GM12878 (cell line): ENCODE data around the gene SLC35A1. TPM values are rescaled to one million over a fixed set of nuclear protein-coding genes. Genes with fewer than 3 reads are reported as not detected.

Source experiments
- ATAC-seq: fragments of 200-7000 bp; cut with Tn5 transposase; 3 replicates; pipeline ENCODE4 v1.9.1; 2020; ENCODE audit warnings: mild to moderate bottlenecking, moderate library complexity
- BruUV-seq: library from RNA; stranded (reverse); fragments of 400-500 nt; replicated peaks from 2 replicates; lab custom pipeline; 2021; lab: Mats Ljungman, UMichigan
- CTCF ChIA-PET: fragments of 300-600 bp; sonication (Branson Sonifier 250); formaldehyde crosslinking; extraction: SDS; loops from one replicate; lab custom pipeline; 2021; ENCODE audit warnings: inconsistent platforms; lab: Yijun Ruan, JAX
- POLR2A ChIA-PET: fragments of 350-600 bp; formaldehyde crosslinking; extraction: SDS; loops from one replicate; lab custom pipeline; 2021; ENCODE audit warnings: inconsistent platforms; lab: Charles Lee
- RAD21 ChIA-PET: fragments of 300-600 bp; sonication (Branson Sonifier 250); formaldehyde crosslinking; loops from one replicate; lab custom pipeline; 2023; ENCODE audit warnings: antibody characterized with exemption; ENCODE audit not compliant: unreplicated experiment; lab: Charles Lee
- SMC1A ChIA-PET: fragments of 300-600 bp; sonication (Branson Sonifier 250); formaldehyde crosslinking; loops from one replicate; lab custom pipeline; 2023; ENCODE audit not compliant: unreplicated experiment, uncharacterized antibody; lab: Charles Lee
- DNase-seq: peaks from one replicate; pipeline ENCODE4 v3.0.0-alpha.2; 2011; ENCODE audit warnings: low read depth, low spot score
- FAIRE-seq: peaks from 3 replicates; lab custom pipeline; 2011; peaks lifted over from hg19 to GRCh38; lab: Jason Lieb, UNC
- H2AFZ ChIP-seq: 2 replicates; pipeline ENCODE4 v1.6.0; 2011; ENCODE audit warnings: low read depth, low read length, control low read depth; ENCODE audit not compliant: control insufficient read depth
- H3K27ac ChIP-seq: 2 replicates; pipeline ENCODE4 v1.5.1; 2011; ENCODE audit warnings: control low read depth; ENCODE audit not compliant: control insufficient read depth, insufficient read depth
- H3K27me3 ChIP-seq, 2 experiments: replicated peaks in 1 of 2; 2 replicates each; pipeline versions ENCODE4 v1.6.0 to v1.6.1; 2011; ENCODE audit warnings: low read length in 1 of 2; ENCODE audit not compliant: control insufficient read depth in 2 of 2, insufficient read depth in 2 of 2
- H3K36me3 ChIP-seq, 2 experiments: 2 replicates each; pipeline ENCODE4 v1.5.1; 2011; ENCODE audit warnings: low read length in 1 of 2; ENCODE audit not compliant: control insufficient read depth in 2 of 2, insufficient read depth in 2 of 2
- H3K4me1 ChIP-seq: 2 replicates; pipeline ENCODE4 v1.6.1; 2011; ENCODE audit warnings: mild to moderate bottlenecking, low read length, moderate library complexity, mixed read lengths; ENCODE audit not compliant: control insufficient read depth, insufficient read depth
- H3K4me2 ChIP-seq: 2 replicates; pipeline ENCODE4 v1.6.0; 2011; ENCODE audit warnings: control low read depth; ENCODE audit not compliant: control insufficient read depth, insufficient read depth
- H3K4me3 ChIP-seq: fragments of 200-600 bp; sonication (generic); 2 replicates; pipeline ENCODE4 v1.5.1; 2016
- H3K79me2 ChIP-seq: 2 replicates; pipeline ENCODE4 v1.6.0; 2011; ENCODE audit warnings: low read length; ENCODE audit not compliant: control insufficient read depth, insufficient read depth
- H3K9ac ChIP-seq: 2 replicates; pipeline ENCODE4 v1.8.0; 2011; ENCODE audit warnings: low read length, control low read depth, mixed read lengths; ENCODE audit not compliant: control insufficient read depth, insufficient read depth
- H3K9me3 ChIP-seq: replicated peaks from 3 replicates; pipeline ENCODE4 v1.5.1; 2011; ENCODE audit warnings: mild to moderate bottlenecking, low read length; ENCODE audit not compliant: control insufficient read depth, insufficient read depth
- H4K20me1 ChIP-seq: 2 replicates; pipeline ENCODE4 v1.6.0; 2011; ENCODE audit not compliant: control insufficient read depth, insufficient read depth
- BMI1 ChIP-seq: fragments of 450-650 bp; IDR thresholded peaks from 2 replicates; pipeline ENCODE4 v1.6.1; 2016; ENCODE audit warnings: mild to moderate bottlenecking, moderate library complexity, borderline replicate concordance
- BRCA1 ChIP-seq: IDR thresholded peaks from 2 replicates; pipeline ENCODE4 v1.6.1; 2011; ENCODE audit warnings: low read depth, low read length, improper control_type of control experiment
- MYB ChIP-seq: fragments of 150-350 bp; IDR thresholded peaks from 2 replicates; pipeline ENCODE4 v1.6.1; 2014; ENCODE audit warnings: mild to moderate bottlenecking, low read depth, low read length, borderline replicate concordance
- PAX8 ChIP-seq: fragments of 450-650 bp; IDR thresholded peaks from 2 replicates; pipeline ENCODE4 v1.6.1; 2017; ENCODE audit warnings: mild to moderate bottlenecking, moderate library complexity
- POLR2AphosphoS5 ChIP-seq: IDR thresholded peaks from 2 replicates; pipeline ENCODE4 v1.6.1; 2011; ENCODE audit warnings: mild to moderate bottlenecking, low read length, inconsistent platforms
- RUNX3 ChIP-seq: IDR thresholded peaks from 2 replicates; pipeline ENCODE4 v1.6.1; 2012; ENCODE audit warnings: low read length, inconsistent platforms
- in situ Hi-C: fragments of 300-500 bp; cut with MboI; formaldehyde crosslinking; loops from 9 replicates; pipeline ENCODE4 v1.14.3; 2018; ENCODE audit warnings: mixed read lengths
- intact Hi-C: fragments of 100-400 bp; cut with micrococcal nuclease; formaldehyde crosslinking; loops from one replicate; pipeline ENCODE4 v1.14.2; 2022; ENCODE audit not compliant: unreplicated experiment
- polyA plus RNA-seq, 11 experiments: library from polyadenylated mRNA; depleted of rRNA in 4 of 11; unstranded in 6 of 11; stranded (reverse) in 5 of 11; fragments of >200 nt; fragmentation: Nextera tagmentation in 4 of 11; fragmentation: Illumina TruSeq in 1 of 11; extraction: Ambion mirVana in 4 of 11; extraction: Trizol in 1 of 11; gene quantifications; 1 replicate in 1 of 11; 2 replicates in 10 of 11; pipeline versions ENCODE4 v1.2.1 to v1.2.3, GENCODE V29; 2011 to 2016; ENCODE audit warnings: inconsistent platforms in 2 of 11, missing spikeins in 2 of 11, low read depth in 1 of 11
- total RNA-seq, 4 experiments: library from RNA; depleted of rRNA in 3 of 4; stranded (reverse); fragments of >200 nt in 3 of 4; fragmentation: Illumina TruSeq in 1 of 4; extraction: Trizol in 1 of 4; gene quantifications; 2 replicates each; pipeline versions ENCODE4 v1.2.1 to v1.2.3, GENCODE V29; 2013 to 2021
- TF ChIP-seq, protein P1 (sequence below): fragments of 450-650 bp; conservative IDR thresholded peaks from 2 replicates; pipeline ENCODE4 v1.6.1; 2017; ENCODE audit warnings: mild to moderate bottlenecking, moderate library complexity
- TF ChIP-seq, protein P2 (sequence below): IDR thresholded peaks from 2 replicates; pipeline ENCODE4 v1.6.1; 2012; ENCODE audit warnings: low read depth, low read length, improper control_type of control experiment

The SLC35A1 gene
- total and polyA plus RNA-seq, 10 of the 15 experiments (the other 5 are each of a cell fraction or from before 2014, with no cell fraction given) = 7.1 to 28.0 (median 12.4) TPM

DNA sequence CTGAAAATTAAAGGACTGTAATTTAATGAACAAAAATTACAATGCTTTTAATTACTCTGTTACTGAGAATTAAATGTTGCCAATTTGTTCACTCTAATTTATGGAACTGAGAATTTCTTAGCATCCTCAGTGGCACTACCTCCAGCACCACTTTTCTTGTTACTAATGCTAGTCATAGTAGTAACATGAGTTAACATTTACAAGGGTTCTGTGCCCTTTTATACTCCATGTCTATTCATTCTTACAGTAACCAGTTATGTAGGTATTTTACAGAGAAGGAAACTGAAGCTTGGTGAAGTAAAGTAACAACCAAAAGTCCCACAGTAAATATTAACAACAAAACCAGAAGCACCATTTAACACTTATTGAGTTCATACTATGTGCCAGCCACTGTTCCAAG, 82.7 kb downstream of the SLC35A1 start:
- no peak for ATAC-seq
- SMC1A ChIA-PET = interaction anchor here (1.2 kb wide), 1 partner anchor 147 kb away, joined by 3 read pairs; the partner anchor contains the start of gene CFAP206

More for the DNA sequence above, 82.7 kb downstream of the SLC35A1 start:
- Histone ChIP-seq H3K4me1 (no peaks in the 10 kb centered on the region), H3K4me2 (no peak overlapping the region), H3K9me3 (no peaks in the 10 kb centered on the region), H2AFZ (no peak overlapping the region), H4K20me1 (no peaks in the 10 kb centered on the region), H3K27ac (no peak overlapping the region), H3K27me3 (no peaks in the 10 kb centered on the region)
- ChIA-PET CTCF (no interaction called here), POLR2A (no interaction called here), RAD21 (no interaction called here)
- no peak for DNase-seq
- TF ChIP-seq RUNX3 (no peak), BMI1 (no peak), PAX8 (no peak), MYB (no peak), BRCA1 (no peak), POLR2AphosphoS5 (no peak)
- TF ChIP-seq, protein P1, sequence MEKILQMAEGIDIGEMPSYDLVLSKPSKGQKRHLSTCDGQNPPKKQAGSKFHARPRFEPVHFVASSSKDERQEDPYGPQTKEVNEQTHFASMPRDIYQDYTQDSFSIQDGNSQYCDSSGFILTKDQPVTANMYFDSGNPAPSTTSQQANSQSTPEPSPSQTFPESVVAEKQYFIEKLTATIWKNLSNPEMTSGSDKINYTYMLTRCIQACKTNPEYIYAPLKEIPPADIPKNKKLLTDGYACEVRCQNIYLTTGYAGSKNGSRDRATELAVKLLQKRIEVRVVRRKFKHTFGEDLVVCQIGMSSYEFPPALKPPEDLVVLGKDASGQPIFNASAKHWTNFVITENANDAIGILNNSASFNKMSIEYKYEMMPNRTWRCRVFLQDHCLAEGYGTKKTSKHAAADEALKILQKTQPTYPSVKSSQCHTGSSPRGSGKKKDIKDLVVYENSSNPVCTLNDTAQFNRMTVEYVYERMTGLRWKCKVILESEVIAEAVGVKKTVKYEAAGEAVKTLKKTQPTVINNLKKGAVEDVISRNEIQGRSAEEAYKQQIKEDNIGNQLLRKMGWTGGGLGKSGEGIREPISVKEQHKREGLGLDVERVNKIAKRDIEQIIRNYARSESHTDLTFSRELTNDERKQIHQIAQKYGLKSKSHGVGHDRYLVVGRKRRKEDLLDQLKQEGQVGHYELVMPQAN = no peak
- TF ChIP-seq, protein P2, sequence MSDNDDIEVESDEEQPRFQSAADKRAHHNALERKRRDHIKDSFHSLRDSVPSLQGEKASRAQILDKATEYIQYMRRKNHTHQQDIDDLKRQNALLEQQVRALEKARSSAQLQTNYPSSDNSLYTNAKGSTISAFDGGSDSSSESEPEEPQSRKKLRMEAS = no peak
- TF ChIP-seq, all 136 proteins: peak for 0
- in situ Hi-C loops (no loop called here), intact Hi-C loops (no loop called here)
- Histone ChIP-seq H3K4me3 (no peak overlapping the region), H3K9ac (no peak overlapping the region), H3K36me3 (peaks cover 1 to 9% of the 10 kb centered on the region in 2 experiments; a peak in 3 of 4 replicates), H3K79me2 (no peaks in the 10 kb centered on the region)
- BruUV-seq = no TSS peak
- peak; percentile 23 for FAIRE-seq
